Ishikawa (cell line): ENCODE results near the gene HMG20A.

Experiments used
- CEBPB ChIP-seq: IDR thresholded peaks from 2 replicates; pipeline ENCODE4 v1.6.1; 2012
- CREB1 ChIP-seq: IDR thresholded peaks from 2 replicates; pipeline ENCODE4 v1.6.1; 2012; ENCODE audit warnings: low read depth
- EGR1 ChIP-seq: IDR thresholded peaks from 2 replicates; pipeline ENCODE4 v1.6.1; 2012
- EP300 ChIP-seq: IDR thresholded peaks from 2 replicates; pipeline ENCODE4 v1.6.1; 2012; ENCODE audit warnings: borderline replicate concordance
- FOXM1 ChIP-seq: IDR thresholded peaks from 2 replicates; pipeline ENCODE4 v1.6.1; 2012; ENCODE audit warnings: low read depth, borderline replicate concordance
- NFIC ChIP-seq: IDR thresholded peaks from 2 replicates; pipeline ENCODE4 v1.6.1; 2012
- RAD21 ChIP-seq: IDR thresholded peaks from 2 replicates; pipeline ENCODE4 v1.6.1; 2012; ENCODE audit warnings: low read depth
- TAF1 ChIP-seq: IDR thresholded peaks from 2 replicates; pipeline ENCODE4 v1.6.1; 2012; ENCODE audit warnings: low read depth, mild to moderate bottlenecking
- TCF12 ChIP-seq: IDR thresholded peaks from 2 replicates; pipeline ENCODE4 v1.6.1; 2012; ENCODE audit warnings: low read depth
- TEAD4 ChIP-seq: IDR thresholded peaks from 2 replicates; pipeline ENCODE4 v1.6.1; 2012
- YY1 ChIP-seq: IDR thresholded peaks from 2 replicates; pipeline ENCODE4 v1.6.1; 2012; ENCODE audit warnings: low read depth
- ZBTB7A ChIP-seq: IDR thresholded peaks from 2 replicates; pipeline ENCODE4 v1.6.1; 2012; ENCODE audit warnings: low read depth
- TF ChIP-seq, protein P1 (sequence below): IDR thresholded peaks from 2 replicates; pipeline ENCODE4 v1.6.1; 2012
- TF ChIP-seq, protein P2 (sequence below): IDR thresholded peaks from 2 replicates; pipeline ENCODE4 v1.6.1; 2012
- TF ChIP-seq, protein P3 (sequence below): IDR thresholded peaks from 2 replicates; pipeline ENCODE4 v1.6.1; 2012; ENCODE audit warnings: low read depth, mild to moderate bottlenecking

HMG20A gene

DNA sequence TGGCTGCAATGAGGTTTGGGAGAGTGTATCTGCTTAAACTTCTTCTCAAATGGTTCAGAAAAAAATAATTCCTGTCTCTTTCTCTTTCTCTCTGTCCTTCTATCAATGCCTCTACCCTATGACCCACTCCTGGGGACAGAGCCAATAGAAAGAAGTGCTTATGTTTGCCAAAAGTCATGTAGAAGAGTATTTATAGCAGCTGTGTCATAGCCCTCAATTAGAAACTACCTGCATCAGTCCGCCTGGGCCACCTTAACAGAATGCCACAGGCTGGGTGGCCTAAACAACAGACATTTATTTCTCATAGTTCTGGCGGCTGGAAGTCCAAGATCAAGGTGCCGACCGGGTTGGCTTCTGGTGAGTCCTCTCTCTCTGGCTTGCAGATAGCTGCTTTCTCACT, 92.5 kb downstream of the HMG20A start:
- TF ChIP-seq CREB1 = no peak
- TF ChIP-seq, protein P1, sequence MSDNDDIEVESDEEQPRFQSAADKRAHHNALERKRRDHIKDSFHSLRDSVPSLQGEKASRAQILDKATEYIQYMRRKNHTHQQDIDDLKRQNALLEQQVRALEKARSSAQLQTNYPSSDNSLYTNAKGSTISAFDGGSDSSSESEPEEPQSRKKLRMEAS = no peak
- no peak for TF ChIP-seq CEBPB
- TF ChIP-seq, protein P2, sequence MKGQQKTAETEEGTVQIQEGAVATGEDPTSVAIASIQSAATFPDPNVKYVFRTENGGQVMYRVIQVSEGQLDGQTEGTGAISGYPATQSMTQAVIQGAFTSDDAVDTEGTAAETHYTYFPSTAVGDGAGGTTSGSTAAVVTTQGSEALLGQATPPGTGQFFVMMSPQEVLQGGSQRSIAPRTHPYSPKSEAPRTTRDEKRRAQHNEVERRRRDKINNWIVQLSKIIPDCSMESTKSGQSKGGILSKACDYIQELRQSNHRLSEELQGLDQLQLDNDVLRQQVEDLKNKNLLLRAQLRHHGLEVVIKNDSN = no peak
- no peak for TF ChIP-seq TCF12
- no peak for TF ChIP-seq EGR1
- TF ChIP-seq EP300 = no peak
- no peak for TF ChIP-seq TEAD4
- TF ChIP-seq TAF1 = no peak
- TF ChIP-seq YY1 = no peak
- TF ChIP-seq RAD21 = no peak
- TF ChIP-seq FOXM1 = no peak
- no peak for TF ChIP-seq ZBTB7A
- TF ChIP-seq NFIC = no peak
- TF ChIP-seq, protein P3, sequence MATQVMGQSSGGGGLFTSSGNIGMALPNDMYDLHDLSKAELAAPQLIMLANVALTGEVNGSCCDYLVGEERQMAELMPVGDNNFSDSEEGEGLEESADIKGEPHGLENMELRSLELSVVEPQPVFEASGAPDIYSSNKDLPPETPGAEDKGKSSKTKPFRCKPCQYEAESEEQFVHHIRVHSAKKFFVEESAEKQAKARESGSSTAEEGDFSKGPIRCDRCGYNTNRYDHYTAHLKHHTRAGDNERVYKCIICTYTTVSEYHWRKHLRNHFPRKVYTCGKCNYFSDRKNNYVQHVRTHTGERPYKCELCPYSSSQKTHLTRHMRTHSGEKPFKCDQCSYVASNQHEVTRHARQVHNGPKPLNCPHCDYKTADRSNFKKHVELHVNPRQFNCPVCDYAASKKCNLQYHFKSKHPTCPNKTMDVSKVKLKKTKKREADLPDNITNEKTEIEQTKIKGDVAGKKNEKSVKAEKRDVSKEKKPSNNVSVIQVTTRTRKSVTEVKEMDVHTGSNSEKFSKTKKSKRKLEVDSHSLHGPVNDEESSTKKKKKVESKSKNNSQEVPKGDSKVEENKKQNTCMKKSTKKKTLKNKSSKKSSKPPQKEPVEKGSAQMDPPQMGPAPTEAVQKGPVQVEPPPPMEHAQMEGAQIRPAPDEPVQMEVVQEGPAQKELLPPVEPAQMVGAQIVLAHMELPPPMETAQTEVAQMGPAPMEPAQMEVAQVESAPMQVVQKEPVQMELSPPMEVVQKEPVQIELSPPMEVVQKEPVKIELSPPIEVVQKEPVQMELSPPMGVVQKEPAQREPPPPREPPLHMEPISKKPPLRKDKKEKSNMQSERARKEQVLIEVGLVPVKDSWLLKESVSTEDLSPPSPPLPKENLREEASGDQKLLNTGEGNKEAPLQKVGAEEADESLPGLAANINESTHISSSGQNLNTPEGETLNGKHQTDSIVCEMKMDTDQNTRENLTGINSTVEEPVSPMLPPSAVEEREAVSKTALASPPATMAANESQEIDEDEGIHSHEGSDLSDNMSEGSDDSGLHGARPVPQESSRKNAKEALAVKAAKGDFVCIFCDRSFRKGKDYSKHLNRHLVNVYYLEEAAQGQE = no peak

DNA sequence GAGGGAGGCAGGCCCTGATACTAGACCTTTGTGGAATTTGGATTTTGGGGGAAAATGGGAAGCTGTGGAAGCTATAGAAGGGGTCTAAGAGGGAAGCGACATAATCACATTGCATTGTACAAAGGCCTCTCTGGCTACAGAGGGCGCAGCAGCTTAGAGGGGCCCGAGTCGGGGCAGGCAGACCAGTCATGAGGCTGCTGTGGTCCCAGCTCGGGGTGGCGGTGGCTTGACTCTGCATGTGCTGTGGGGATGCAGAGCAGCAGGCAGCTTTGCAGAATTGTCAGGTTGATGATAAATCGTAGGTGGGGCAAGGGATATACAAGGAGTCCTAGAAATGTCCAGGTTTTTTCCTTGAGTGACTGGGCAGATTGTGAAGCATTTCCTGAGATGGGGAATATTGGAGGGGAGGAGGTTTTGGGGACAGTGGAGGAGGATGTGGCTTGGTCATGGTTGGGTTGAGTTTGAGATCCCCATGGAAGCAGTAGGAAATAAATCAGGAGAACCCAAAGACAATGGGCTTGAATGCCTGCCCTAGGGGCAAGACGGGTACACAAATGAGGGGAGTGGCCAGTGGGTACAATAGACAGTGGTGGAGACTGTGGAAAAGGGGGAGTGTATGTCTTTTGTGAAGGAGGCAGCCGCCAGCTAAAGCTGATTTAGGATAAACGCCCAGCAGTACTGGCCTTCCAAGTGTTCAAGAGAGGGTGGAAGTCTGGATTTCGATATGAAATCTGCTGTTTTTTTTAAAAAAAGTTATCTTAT, 94.1 kb downstream of the HMG20A start:
- peak; percentile 31; the same call in 1 of the 2 replicates for TF ChIP-seq EP300
- TF ChIP-seq ZBTB7A = no peak
- no peak for TF ChIP-seq EGR1
- 0 out of 2 replicates have a peak, but pooled peaks have one; percentile 18 for TF ChIP-seq TCF12
- no peak for TF ChIP-seq CEBPB
- TF ChIP-seq TAF1 = no peak

DNA sequence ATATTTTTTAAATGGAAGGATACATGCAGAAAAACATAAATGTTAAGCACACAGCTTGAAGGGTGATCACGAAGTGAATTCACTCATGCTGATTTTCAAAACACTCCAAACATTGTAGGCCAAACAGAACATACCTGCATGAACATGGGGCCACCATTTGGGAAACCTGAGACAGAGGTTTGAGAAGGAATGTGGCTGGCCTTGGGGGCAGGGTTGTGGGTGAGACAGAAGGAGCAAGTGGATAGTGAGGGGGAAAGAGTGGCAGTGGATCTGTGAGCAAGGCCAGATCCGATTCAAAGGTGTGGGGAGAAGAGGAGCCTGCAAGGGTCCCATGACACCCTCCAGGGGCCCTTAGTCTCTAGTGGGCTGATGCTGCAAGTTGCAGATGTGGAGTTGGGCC, 94.9 kb downstream of the HMG20A start:
- TF ChIP-seq EP300 = no peak

DNA sequence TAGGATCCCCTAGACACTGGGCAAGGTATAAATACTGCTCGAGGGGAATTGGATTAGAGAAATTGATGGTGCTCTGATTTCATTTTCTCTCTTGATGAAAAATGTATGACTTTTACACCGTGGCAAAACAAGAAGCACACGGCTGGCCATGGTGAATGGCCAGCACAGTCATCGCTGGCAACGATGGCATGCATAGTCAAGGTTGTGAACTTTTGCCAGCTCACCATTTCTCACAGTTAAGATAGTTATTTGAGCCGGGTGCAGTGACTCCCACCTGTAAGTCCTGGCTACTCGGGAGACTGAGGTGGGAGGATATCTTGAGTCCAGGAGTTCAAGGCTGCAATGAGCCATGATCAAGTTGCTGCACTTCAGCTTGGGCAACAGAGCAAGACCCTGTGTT, 95.4 kb downstream of the HMG20A start:
- TF ChIP-seq, protein P3 = no peak
- no peak for TF ChIP-seq NFIC
- TF ChIP-seq YY1 = no peak
- TF ChIP-seq CREB1 = no peak
- no peak for TF ChIP-seq FOXM1
- no peak for TF ChIP-seq ZBTB7A
- no peak for TF ChIP-seq TAF1
- TF ChIP-seq EGR1 = no peak
- TF ChIP-seq CEBPB = no peak
- no peak for TF ChIP-seq EP300

DNA sequence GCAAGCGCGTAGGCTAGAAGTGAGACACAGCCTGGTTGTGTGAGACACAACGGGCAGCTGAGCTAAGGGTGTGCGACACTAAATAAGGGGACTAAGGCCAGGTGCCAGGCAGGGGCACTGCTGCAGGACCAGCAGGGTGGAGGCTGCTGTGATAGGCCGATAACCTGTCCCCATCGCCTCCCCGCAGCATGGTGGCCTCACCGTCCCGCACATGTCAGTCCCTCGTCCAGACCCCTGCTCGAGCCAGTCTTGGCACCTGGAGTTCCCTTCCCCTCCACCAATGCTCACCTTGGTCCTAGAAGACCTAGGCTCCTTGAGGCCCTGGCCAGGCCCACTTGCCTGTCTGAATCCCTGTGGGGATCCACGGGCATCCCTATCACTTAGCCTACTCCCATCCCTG, 96.1 kb downstream of the HMG20A start:
- TF ChIP-seq EP300 (no peak), NFIC (no peak), FOXM1 (no peak), TAF1 (no peak), EGR1 (no peak), CEBPB (no peak), TEAD4 (no peak), RAD21 (no peak)
- TF ChIP-seq, protein P2 = no peak

DNA sequence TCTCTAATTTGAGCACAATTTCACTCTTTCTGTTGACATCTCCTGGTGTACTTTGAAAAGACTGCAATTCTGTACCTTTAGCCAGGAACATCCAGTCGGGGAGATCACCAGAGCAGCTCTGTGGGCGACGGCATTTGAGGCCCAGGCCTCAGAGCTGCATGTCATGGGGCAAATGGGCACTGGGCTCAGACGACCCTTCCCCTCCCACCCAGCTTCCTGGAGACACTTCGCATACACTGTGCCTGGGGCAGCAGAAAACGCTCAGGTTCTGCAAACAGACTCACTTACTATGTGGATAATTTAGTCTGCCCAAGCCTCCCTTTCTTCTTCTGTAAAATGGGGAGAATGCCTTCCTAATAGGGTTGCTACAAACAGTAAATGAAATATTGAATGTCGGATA, 96.9 kb downstream of the HMG20A start:
- TF ChIP-seq, protein P2 = no peak
